Lower lobe of right lung (tissue), 2 donors: ENCODE data around the gene SLC38A7. TPM values are rescaled to one million over a fixed set of nuclear protein-coding genes. Genes with fewer than 3 reads are reported as not detected.

Experiments used
- ATAC-seq, 2 donors: fragments of 200-7000 bp; cut with Tn5 transposase; one replicate each; pipeline ENCODE4 v1.9.1; 2020 to 2022; ENCODE audit warnings: mild to moderate bottlenecking in 2 of 2, moderate library complexity in 2 of 2
- DNase-seq: peaks from one replicate; pipeline ENCODE4 v3.0.0-alpha.2; 2020
- H3K27ac ChIP-seq: fragments of 200-600 bp; one replicate; pipeline ENCODE4 v1.8.0; 2022
- H3K27me3 ChIP-seq: fragments of 200-600 bp; one replicate; pipeline ENCODE4 v1.8.0; 2022; ENCODE audit warnings: low read depth
- H3K36me3 ChIP-seq: fragments of 200-600 bp; one replicate; pipeline ENCODE4 v1.8.0; 2022; ENCODE audit warnings: mild to moderate bottlenecking
- H3K4me1 ChIP-seq: fragments of 200-600 bp; one replicate; pipeline ENCODE4 v1.8.0; 2022
- H3K4me3 ChIP-seq: fragments of 200-600 bp; one replicate; pipeline ENCODE4 v1.8.0; 2022; ENCODE audit warnings: mild to moderate bottlenecking
- H3K9me3 ChIP-seq: fragments of 200-600 bp; one replicate; pipeline ENCODE4 v1.8.0; 2022
- intact Hi-C: fragments of 100-400 bp; cut with DNase I; formaldehyde crosslinking; loops from one replicate; pipeline ENCODE4 v1.11.0; 2022
- total RNA-seq: library from RNA; stranded (reverse); fragmentation: NEBNext Ultra II Directional; extraction: Animal tissue kit (Norgen Biotek cat#: 25700); gene quantifications from one replicate; pipeline ENCODE4 v1.2.1, GENCODE V29; 2021
- TF ChIP-seq, protein P1 (sequence below): fragments of 200-600 bp; IDR thresholded peaks from one replicate; pipeline ENCODE4 v1.8.0; 2022; ENCODE audit warnings: antibody characterized with exemption, mild to moderate bottlenecking
- donor health status: DM: no; HTN: yes; CAD: no; lungs with severe emphysema.

The SLC38A7 gene
- total RNA-seq, 1 donor from 2014 or later = 20.7 TPM

DNA sequence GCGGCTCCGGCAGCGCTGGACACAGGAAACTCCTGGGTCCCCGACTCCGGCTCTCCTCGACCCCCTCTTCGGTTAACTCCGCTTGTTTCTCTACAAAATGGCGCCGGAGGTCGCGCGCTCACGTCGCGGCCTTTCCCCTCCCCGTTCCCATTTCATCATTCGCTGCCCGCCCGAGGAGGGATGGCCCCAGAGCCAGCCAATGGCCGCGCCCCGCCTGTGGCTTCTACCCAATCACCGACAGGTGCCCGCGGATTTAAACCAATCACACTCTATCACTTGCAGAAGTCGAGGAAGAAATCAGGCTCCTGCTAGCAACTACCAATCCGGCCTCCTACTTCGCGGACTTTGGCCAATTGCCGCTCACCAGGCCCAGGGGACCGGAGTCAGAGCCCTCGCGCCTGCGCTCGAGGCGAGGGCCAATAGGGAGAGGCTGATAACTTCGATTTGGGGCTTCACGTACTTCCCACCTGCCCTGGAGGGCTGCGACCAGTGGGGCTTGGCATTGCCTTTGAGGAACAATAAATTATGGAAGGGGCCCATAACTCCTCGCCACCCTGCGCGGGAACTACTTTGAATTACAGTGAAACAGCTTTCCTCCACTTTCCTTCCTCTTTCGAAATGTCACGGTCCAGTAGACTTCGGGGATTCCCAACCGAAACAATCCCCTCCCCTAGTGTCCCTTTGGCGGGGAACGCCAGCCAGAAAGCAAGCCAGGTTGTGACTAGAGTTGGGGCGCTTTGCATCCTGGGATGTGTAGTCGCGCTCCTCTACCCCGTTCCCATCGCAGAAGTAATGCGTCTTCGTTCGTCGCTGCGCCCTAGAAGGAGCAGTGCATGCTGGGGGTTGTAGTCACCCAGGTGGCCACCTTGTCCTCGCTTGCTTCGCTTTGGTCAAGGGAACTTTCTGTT lies 54.6 kb downstream of the SLC38A7 start, which contains the start of gene CNOT1:
Gene CNOT1 (minus strand): TSS at position 94 of the 908 bp plus-strand sequence. CDS start 30,489 bp downstream, outside the sequence.
- peak within 1 kb of the TSS; percentile 97 for H3K27ac ChIP-seq
- H3K4me3 ChIP-seq = peak within 1 kb of the TSS; percentile 98
- peaks cover 8% of the 10 kb centered on the region for H3K36me3 ChIP-seq
- H3K4me1 ChIP-seq = peaks cover 34% of the 10 kb centered on the region
- DNase-seq = peak; percentile 97
- TF ChIP-seq, protein P1, sequence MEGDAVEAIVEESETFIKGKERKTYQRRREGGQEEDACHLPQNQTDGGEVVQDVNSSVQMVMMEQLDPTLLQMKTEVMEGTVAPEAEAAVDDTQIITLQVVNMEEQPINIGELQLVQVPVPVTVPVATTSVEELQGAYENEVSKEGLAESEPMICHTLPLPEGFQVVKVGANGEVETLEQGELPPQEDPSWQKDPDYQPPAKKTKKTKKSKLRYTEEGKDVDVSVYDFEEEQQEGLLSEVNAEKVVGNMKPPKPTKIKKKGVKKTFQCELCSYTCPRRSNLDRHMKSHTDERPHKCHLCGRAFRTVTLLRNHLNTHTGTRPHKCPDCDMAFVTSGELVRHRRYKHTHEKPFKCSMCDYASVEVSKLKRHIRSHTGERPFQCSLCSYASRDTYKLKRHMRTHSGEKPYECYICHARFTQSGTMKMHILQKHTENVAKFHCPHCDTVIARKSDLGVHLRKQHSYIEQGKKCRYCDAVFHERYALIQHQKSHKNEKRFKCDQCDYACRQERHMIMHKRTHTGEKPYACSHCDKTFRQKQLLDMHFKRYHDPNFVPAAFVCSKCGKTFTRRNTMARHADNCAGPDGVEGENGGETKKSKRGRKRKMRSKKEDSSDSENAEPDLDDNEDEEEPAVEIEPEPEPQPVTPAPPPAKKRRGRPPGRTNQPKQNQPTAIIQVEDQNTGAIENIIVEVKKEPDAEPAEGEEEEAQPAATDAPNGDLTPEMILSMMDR = no peak
- no peaks in the 10 kb centered on the region for H3K27me3 ChIP-seq
- ATAC-seq = peak; percentile 96 to 97
- intact Hi-C loops = no loop called here
- H3K9me3 ChIP-seq = no peaks in the 10 kb centered on the region

DNA sequence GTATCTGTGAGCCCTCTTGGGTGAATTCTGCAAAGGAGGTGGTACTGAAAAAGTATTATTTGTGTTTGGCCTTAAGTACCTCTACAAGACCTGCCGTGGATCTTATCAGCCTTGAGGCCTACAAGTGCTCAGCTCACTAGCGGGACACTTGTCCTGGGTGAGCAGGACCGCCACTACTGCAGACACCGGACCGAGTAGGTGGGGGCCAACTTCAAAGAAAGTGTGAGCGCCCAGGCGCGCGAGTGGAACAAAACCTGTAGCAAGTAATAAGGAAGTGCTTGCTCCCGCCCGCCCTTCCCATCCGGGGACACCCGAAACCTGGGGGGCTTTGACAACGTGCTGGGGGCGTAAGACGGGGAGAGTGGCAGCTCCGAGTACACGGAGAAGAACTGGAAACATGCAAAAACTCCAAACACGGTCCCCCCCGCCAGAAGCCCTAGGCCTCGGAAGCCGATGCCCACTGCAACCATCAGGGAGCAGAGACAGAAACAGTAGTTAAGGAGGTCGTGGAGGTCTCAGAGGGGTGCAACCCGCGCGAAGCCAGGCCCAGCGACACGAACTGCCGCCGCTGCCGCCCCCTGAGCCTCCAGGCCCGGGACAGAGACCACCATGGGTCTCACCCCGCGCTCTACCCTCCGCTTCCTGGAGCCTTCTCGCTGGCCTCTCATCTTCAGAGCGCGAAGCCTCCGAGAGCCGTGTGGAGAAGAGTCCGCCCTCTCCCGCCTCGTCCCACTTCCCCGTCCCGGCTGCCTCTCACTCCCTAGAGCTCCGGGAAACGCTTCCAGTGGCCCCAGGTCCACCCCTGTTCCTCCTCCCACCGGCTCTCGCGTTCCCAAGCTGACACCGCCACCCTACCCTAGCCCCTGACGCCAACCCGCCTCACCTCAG lies 55.5 kb downstream of the SLC38A7 start:
- peak; percentile 79 for DNase-seq
- intact Hi-C loops = no loop called here
- Histone ChIP-seq H3K4me1 (peaks cover 34% of the 10 kb centered on the region), H3K27ac (peak overlapping the region; percentile 97), H3K36me3 (peaks cover 17% of the 10 kb centered on the region), H3K27me3 (no peaks in the 10 kb centered on the region), H3K4me3 (peak overlapping the region; percentile 98), H3K9me3 (no peaks in the 10 kb centered on the region)
- TF ChIP-seq, protein P1 = no peak
- ATAC-seq = peak; percentile 54 to 65

DNA sequence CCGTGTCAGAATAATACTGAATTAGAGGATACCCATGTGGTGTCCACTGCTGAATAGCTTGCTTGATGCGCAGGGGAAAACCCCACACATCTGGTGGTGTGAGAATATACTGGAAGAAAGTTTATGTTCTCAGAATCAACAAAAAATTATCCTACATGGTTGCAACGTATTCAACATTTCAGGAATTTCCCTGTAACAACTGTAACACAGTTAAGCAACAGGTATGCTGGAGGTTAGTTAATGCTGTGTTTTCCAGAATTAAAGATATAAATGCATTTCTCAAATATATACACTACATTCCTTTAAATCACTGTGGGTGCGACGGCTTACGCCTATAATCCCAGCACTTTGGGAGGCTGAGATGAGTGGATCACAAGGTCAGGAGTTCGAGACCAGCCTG lies 60.4 kb downstream of the SLC38A7 start:
- intact Hi-C loops = no loop called here
- Histone ChIP-seq H3K4me3 (no peak overlapping the region), H3K27ac (no peak overlapping the region), H3K4me1 (peaks cover 30% of the 10 kb centered on the region), H3K27me3 (no peaks in the 10 kb centered on the region), H3K36me3 (peaks cover 65% of the 10 kb centered on the region), H3K9me3 (no peaks in the 10 kb centered on the region)
- DNase-seq (no peak), ATAC-seq (no peak)
- TF ChIP-seq, protein P1 = no peak

DNA sequence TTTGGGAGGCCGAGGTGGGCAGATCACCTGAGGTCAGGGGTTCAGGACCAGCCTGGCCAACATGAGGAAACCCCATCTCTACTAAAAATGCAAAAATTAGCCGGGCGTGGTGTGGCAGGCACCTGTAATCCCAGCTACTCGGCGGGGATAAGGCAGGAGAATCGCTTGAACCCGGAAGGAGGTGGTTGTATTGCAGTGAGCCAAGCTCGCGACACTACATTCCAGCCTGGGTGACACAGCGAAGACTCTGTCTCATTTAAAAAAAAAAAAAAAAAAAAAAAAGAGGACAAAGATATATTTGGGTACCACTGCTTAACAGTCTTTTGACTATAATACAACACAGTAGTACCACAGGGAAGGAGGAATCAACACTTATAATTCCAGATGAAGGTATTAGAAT lies 64.2 kb downstream of the SLC38A7 start:
- no peaks in the 10 kb centered on the region for H3K9me3 ChIP-seq
- H3K4me3 ChIP-seq = no peak overlapping the region
- H3K36me3 ChIP-seq = peaks cover 85% of the 10 kb centered on the region
- DNase-seq (no peak), ATAC-seq (no peak)
- no peak overlapping the region for H3K27ac ChIP-seq
- peaks cover 2% of the 10 kb centered on the region for H3K4me1 ChIP-seq
- intact Hi-C loops = no loop called here
- TF ChIP-seq, protein P1 = no peak
- no peaks in the 10 kb centered on the region for H3K27me3 ChIP-seq

DNA sequence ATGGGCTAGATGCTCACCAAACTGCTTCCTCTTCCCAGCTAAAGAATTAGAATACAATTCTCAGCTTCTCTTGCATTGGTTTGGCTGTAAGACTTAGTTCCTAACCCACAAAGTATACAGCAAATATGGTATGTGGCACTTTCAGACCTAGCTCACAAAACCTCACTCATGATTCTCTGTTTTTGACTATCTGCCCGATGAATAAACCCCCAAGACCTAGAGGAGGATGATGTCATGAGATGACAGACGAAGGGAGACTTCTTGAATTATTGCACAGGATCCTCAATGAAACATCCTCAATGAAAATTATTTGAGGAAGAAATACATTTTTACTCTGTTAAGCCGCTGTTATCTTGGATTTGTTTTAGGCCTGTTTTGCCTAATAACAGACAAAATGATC lies 69.3 kb downstream of the SLC38A7 start:
- TF ChIP-seq, protein P1 = no peak
- Histone ChIP-seq H3K4me3 (no peak overlapping the region), H3K27me3 (no peaks in the 10 kb centered on the region), H3K36me3 (peaks cover 39% of the 10 kb centered on the region), H3K4me1 (peaks cover 13% of the 10 kb centered on the region), H3K9me3 (no peaks in the 10 kb centered on the region), H3K27ac (no peak overlapping the region)
- intact Hi-C loops = no loop called here
- ATAC-seq (no peak), DNase-seq (no peak)
